SHP77 (cell line): ENCODE data around the gene ZCCHC17.

Experiments used
- DNase-seq, 2 experiments: peaks; one replicate each; lab custom pipeline; 2025; lab: John Stamatoyannopoulos, UW

The ZCCHC17 gene

DNA sequence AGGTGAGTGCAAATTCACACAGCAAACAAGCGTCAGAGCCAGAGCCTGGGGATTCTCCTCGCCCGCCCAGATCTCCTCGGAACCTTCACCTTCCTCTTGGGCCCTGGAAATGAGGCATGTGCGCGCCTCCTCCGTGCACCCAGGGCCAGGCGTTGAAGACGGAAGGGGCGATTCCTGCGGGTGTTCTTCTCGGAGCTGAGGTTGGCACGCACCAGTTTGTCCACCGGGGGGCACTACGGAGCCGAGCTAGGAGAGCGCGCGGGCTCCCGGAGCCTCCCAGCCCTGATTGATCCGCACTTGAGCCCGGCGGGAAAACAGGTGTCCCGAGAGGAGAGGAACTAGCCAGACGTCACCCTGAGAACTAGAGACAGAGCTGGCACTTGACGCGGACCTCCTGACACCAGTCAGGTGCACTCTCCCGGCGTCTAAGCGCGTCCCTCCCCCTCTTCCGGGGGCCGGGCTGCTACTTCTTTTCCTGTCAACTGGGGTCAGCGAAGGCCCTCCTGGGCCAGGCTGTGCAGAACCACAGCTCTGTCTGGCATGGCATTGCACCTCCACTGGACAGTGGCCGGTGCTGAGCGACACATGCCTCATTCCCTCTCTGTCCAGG lies 97.9 kb downstream of the ZCCHC17 start:
- DNase-seq: peak; percentile 96 to 97

DNA sequence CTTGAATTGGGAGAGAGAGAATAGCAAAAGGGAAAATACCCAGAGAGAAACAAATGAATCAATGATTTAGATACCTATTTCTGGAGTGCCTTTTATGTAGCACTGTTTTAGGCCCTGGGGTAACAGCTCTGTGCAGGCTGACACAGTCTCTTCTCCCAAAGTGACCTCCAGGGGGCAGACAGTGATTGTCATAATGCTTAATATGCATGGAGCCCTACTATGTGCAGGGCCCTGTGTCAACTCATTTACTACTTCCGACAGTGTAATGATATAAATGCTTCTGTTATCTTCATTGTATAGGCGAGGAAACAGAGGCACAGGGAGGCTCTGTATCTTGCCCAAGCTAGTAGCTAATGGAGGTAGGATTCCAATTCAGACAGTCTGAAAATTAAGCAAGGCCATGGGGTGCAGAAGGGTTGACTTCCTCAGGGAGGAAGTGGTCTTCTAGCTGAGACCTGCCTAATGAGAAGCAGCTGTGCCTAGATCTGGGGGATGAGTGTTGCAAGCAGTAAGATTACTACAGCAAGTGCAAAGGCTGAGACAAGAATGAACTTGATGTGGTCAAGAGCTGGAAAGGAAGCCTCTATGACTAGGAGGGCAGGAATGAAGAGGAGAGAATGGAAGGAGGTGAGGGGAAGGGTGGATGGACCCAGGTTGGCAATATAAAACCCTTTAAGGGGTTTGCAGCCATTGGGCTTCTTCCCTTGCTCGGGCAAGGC lies 100.0 kb downstream of the ZCCHC17 start:
- no peak for DNase-seq

DNA sequence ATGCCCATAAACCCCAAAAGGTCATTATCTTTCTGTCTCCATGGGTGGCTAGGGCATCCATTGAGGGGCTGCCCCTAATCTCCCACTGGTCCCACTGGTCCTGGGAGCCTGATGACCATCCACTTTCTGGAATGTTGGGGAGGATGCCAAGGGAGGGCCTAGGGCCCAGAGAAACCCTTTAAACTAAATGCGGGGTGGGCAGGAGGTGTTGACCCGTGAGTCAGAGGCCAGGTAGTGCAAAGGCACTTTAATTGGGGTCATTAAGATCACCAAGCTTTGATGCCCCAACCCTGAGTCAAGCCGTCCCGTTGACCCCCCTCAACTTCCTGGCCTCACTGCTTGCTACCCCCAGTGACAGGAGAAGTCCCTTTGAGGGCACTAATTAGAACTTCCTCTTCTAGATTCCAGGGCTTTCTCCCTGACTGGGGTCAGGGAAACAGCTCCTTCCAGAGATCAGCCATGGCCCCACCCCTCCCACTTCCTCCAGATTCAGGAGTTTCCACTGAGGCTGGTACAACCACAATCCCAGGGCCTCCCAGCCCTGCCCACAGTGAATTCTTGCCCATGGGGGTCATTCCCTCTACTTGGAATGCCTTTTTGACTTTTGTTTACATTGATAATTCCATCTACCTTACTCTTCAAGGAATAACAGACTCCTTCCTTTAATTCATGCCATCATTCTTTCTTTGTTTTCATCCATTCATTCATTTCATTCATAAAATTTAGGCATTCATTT lies 100.7 kb downstream of the ZCCHC17 start:
- no peak for DNase-seq

DNA sequence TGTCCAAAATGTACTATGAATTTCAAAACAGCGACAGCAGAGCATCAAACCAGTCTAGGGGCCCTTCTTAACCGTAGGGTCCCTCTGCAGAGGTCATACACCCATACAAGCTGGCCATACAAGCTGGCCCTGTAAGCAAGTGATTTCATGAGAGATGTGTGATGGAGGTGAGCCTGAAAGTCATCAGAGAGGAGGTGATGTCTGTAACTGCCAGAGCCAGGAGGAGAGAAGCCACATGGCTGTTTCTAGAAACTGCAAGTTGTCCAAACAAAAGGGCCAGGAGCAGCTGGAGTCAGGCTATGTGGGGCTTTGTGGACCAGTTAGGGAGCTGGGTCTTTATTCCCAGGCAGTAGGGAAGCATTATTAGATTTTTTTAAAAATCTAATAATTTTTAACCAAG lies 101.4 kb downstream of the ZCCHC17 start:
- DNase-seq: no peak

DNA sequence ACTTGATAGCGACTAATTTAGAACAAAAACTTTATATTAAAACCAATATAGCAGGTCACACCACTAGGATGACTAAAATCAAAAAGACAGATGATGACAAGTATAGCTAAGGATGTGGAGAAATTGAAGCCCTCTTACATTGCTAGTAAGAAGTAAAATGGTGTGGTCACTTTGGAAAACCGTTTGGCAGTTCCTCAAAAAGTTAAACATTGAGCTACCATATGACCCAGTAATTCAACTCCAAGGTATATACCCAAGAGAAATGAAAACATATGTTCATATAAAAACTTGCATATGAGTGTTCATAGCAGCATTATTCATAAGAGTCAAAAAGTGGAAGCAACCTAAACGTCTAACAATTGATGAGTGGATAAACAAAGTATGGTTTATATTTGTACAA lies 103.1 kb downstream of the ZCCHC17 start:
- DNase-seq: no peak

DNA sequence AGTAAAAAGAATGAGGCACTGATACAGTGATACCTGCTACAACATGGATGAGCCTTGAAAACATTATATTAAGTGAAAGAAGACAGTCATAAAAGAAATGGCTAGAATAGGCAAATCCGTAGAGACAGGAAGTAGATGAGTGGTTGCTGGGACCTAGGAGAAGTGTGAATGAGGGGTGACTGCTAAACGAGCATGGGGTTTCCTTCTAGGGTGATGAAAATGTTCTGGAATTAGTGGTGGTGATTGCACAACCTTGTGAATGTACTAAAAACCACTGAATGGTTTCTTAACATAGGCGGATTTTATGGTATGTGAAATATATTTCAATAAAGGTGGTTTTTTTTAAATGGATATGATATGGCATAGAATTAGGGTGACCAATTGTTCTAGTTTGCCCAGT lies 103.6 kb downstream of the ZCCHC17 start:
- no peak for DNase-seq

DNA sequence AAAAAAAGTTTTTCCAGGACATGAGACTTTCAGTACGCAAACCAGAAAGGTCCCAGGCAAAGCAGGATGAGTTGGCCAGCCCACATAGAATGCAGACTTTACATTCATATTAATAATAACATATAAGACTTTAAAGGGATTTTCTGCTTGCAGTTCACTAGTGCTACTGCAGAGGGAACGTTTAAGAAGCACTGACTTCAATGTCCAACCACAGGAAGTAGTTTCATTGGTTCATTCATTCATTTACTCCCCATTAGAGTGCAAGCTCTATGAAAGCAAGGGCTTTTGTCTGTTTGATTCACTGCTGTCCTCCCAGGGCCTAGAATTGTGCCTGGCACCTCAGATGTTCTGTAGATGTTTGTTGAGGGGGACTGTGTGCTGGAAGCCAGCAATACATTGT lies 104.4 kb downstream of the ZCCHC17 start:
- no peak for DNase-seq

DNA sequence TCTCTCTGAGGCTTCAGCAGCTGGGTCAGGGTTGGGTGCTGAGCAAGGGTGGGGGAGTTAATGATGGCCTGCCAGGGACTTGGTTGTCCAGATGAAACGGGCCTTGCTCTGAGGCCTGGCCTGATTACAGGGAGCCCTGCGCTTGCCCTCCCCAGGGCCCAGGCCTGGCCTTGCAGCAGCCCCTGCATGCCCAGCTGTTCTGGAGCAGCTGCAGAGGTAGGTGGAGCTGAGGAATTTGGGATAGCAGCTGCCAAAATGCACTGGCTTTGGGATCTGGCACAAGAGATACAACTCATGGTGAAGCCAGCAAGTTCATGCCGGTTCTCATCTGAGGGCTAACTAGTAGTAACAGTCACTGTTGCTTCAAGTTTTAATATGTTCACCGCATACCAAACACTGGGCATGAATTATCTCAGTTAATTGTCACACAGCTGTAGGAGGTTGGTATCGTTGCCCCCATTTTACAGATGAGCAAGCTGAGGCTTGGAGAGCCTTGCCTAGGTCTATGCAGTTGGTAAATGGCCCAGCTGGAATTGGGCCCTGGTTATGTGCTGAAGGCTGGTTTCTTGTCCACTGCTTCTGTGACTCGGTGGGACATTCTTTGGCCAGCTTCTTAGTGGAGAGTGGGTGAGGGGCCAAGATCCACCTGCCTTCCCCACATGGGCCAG lies 108.9 kb downstream of the ZCCHC17 start:
- DNase-seq: no peak

DNA sequence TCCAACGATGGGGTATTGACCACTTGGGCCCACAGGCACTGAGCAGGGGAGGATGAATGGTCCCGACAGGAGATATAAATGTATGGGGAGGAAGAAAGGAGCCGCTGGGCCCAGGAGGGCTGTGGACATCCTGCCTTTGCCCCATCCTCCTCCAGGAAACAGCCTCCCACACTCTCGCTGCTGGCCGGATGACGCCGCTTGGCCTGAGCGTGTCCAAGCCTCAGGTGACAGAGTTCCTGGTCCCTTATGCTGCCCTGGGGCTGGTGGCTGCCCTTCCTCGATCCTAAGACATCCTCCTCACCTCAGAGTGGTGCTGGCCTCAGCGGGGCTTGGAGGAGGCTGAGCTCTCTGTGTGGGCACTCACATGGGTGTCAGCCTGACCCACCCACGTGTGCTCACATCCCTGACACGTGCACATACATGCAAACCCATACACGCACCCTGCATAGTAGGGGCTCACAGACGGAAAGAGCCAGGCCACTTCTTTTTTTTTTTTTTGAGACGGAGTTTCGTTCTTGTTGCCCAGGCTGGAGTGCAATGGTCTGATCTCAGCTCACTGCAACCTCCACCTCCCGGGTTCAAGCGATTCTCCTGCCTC lies 110.3 kb downstream of the ZCCHC17 start:
- no peak for DNase-seq

DNA sequence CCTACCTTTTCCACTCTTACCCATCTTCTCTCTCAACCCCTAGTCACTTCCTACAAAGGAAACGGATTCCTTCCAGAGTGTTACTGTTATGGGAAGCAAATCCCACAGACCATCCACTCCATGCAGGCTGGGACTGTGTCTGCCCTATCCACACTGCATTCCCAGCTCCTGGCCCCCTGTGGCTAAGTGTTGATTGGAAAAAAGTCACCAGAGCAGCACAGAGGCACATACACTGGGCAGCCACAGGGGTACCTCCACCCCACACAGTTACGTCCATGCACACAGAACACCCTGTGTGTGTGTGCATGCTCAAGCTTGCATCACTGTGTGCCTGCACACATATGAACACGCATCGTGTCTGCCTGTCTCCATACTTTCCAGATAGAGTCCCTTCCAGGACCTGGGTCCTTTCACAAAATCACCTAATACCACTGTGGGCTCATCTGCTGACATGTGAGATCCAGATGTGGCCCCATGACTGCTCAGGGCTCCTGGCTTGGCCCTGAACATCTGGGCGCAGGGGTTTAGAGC lies 112.0 kb downstream of the ZCCHC17 start:
- no peak for DNase-seq

DNA sequence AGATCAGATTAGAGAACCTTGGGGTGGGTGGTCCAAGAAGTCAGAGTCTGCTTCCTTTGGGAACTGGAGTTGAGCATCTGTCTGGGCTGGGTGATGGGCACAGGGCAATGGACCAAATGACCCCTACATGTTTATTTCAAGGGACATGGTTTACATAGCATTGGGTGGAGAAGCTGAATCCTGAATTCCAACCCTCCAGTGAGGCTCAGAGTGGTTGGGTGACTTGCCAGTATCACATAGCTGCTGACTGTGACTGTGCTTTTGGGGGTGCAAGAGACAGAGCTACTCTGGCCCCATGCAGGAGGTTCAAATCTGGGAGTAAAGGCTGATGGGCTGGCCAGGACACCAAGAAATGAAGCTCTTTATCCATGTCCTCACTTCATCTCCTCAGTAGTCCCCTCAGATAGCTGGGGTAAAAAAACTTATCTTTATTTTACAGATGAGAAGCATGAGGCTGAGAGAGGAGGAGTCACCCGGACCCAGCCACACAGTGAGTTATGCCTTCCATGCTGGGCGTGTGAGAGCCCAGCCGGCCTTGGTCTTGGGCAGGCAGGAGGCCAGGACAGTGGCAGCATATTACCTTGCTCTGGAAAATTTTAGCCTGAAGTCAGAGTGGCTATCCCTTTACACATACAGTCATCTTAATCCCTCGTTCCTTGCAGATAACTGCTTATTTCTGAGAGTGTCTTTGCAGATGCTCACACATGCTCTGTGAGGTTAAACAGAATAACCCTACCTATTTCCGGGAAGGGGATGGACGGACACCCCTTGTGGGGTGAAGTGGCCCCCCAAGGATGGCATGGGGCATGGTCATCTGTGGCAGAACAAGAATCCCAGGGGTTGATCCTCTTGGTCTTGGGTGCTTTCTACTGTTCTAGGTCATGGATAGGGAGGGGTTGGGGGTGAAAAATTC lies 113.4 kb downstream of the ZCCHC17 start:
- DNase-seq: no peak

DNA sequence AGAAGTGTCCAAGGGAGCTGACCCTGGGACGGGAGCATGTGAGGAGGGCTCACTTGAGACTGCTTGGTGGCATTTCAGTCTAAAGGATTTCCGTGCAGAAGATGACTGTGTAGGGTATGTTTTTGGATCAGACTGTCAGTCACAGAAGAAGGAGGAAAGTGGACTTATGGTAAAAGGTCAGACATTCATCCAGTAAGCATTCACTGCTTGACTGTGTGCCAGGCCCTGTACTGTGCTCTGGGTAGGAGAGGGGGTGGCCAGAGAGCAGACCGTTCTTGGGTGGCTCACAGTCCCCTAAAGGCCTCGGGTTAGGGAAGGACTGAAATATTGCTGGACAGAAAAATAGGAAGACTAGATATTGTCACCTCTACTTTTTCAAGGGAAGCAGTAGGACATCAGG lies 114.0 kb downstream of the ZCCHC17 start:
- DNase-seq: no peak

DNA sequence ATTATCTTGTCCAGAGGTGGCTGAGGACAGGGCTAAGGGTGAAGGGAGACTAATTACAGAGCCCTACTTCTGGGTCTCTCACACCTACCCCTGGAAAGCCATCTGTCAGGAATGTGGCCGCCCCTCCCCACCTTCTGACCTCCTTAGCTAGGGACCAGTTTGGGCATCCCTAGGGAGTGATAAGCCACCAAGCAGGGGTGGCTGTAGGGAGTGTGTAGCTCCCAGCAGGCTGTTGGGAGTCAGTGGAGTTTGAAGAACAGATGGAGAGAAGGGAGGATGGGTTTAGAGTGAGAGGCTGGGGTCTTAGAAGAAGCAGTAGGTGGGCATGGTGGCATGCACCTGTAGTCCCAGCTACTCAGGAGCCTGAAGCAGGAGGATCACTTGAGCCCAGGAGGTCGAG lies 115.4 kb downstream of the ZCCHC17 start:
- no peak for DNase-seq

DNA sequence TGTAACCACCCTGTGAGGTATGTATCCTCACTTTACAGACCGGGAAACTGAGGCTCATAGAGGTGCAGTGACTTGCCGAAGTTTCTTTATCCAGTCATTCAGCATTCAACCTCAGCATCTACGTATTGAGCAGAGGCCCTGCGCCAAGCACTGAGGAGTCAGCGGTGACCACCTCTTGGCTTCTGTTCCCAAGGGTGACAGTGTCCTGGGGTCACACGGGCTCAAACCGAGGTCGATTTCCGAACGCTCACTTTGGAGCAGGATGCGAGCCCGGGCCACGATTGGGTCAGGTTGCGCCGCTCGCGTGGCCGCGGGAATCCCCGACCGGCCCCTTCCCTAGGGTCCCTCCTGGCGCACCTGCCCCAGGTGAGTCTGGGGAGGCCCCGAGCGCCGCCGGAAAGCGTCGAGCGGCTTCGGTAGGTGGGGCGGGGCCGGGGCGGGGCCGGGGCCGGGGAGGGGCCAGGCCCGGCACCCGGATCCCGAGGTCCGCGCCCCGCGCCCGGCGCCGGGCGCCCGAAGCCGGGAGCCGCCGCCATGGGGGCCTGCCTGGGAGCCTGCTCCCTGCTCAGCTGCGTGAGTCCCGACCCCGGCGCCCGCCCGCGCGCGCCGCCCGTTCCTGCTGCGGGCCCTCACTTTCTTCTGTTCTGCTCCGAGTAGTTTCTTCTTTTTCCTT lies 116.0 kb downstream of the ZCCHC17 start, which contains the start of gene SERINC2:
SERINC2 (plus strand) TSS at position 482 of the 673 bp plus-strand sequence; CDS start at position 535, 53 bp downstream.
- no peak for DNase-seq

DNA sequence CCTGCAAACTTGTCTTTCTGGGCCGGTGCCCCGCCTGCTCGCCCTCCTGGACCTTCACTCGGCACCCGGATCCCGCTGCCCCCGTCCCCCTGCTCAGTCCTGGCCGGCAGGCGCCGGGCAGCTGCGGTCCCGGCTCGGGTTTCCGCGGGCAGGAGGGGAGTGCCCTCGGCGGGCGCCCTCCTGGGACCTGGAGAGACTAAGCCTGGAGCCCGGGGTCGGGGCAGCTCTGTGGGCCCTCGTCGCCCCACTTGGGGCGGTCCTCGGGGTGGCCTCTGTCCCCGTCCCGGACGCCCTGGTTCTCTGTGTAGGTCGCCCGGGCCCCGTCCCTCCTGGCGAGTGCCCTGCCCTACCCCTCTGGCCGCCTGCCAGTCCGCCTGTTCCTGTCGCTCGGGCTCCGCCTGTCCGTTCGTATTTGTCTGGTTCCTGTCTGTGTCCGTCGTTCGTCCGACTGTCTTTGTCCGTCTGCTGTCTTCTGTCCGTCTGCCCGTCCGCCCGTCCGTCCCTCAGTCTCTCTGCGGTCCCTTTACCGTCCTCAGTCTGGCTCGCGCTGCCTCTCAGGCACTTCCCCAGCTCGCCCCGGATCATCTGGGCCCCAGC lies 116.7 kb downstream of the ZCCHC17 start:
- peak; percentile 51 to 72 for DNase-seq
